ENCODE measurements around the gene ITGA3. TPM values are rescaled to one million over a fixed set of nuclear protein-coding genes. Genes with fewer than 3 reads are reported as not detected.

The ITGA3 gene
- total RNA-seq, 1 donor from 2014 or later = 57.8 TPM

- intact Hi-C loops (cut with DNase I) = loop anchor here (5.0 kb wide), 1 partner anchor 34 kb away; the partner anchor contains the start of gene PDK2
Measured at GRCh38 chr17:50063561-50064252, 7.8 kb downstream of the ITGA3 start.

GRCh38 chr17:50064253-50065001, 8.5 kb downstream of the ITGA3 start:
- no peak for DNase-seq (ENCODE audit: low spot score)
- intact Hi-C loops (cut with DNase I) = loop anchor here (5.0 kb wide), 1 partner anchor 33 kb away; the partner anchor contains the start of gene PDK2

More at GRCh38 chr17:50063561-50064252, 7.8 kb downstream of the ITGA3 start:
- no peak for DNase-seq (ENCODE audit: low spot score)

- intact Hi-C loops (cut with DNase I) = no loop called here
- no peak for DNase-seq (ENCODE audit: low spot score)
Measured at GRCh38 chr17:50065056-50065455, 9.1 kb downstream of the ITGA3 start.

GRCh38 chr17:50066995-50067394, 11.1 kb downstream of the ITGA3 start:
- intact Hi-C loops (cut with DNase I) = no loop called here
- no peak for DNase-seq (ENCODE audit: low spot score)

GRCh38 chr17:50067996-50068395, 12.1 kb downstream of the ITGA3 start:
- intact Hi-C loops (cut with DNase I) = no loop called here

GRCh38 chr17:50070908-50071680, 15.2 kb downstream of the ITGA3 start:
- intact Hi-C loops (cut with DNase I) = no loop called here
- DNase-seq (ENCODE audit: low spot score) = no peak

More at GRCh38 chr17:50067996-50068395, 12.1 kb downstream of the ITGA3 start:
- DNase-seq (ENCODE audit: low spot score) = no peak

- no peak for DNase-seq (ENCODE audit: low spot score)
- intact Hi-C loops (cut with DNase I) = no loop called here
Measured at GRCh38 chr17:50071692-50072091, 15.8 kb downstream of the ITGA3 start.

GRCh38 chr17:50072130-50072529, 16.2 kb downstream of the ITGA3 start:
- DNase-seq (ENCODE audit: low spot score) = no peak
- intact Hi-C loops (cut with DNase I) = no loop called here

GRCh38 chr17:50072925-50073324, 17.0 kb downstream of the ITGA3 start:
- DNase-seq (ENCODE audit: low spot score) = no peak
- intact Hi-C loops (cut with DNase I) = no loop called here

- intact Hi-C loops (cut with DNase I) = no loop called here
- no peak for DNase-seq (ENCODE audit: low spot score)
Measured at GRCh38 chr17:50074227-50074626, 18.3 kb downstream of the ITGA3 start.

GRCh38 chr17:50075446-50076032, 19.6 kb downstream of the ITGA3 start:
- DNase-seq (ENCODE audit: low spot score) = peak; percentile 69
- intact Hi-C loops (cut with DNase I) = no loop called here

GRCh38 chr17:50076221-50076590, 20.3 kb downstream of the ITGA3 start:
- intact Hi-C loops (cut with DNase I) = no loop called here
- DNase-seq (ENCODE audit: low spot score) = peak; percentile 44

- intact Hi-C loops (cut with DNase I) = no loop called here
- DNase-seq (ENCODE audit: low spot score) = peak; percentile 63
Measured at GRCh38 chr17:50076591-50077235, 20.8 kb downstream of the ITGA3 start.

- intact Hi-C loops (cut with DNase I) = no loop called here
- DNase-seq (ENCODE audit: low spot score) = no peak
Measured at GRCh38 chr17:50078430-50078829, 22.5 kb downstream of the ITGA3 start.

- DNase-seq (ENCODE audit: low spot score) = no peak
- intact Hi-C loops (cut with DNase I) = no loop called here
Measured at GRCh38 chr17:50079334-50080095, 23.6 kb downstream of the ITGA3 start.

GRCh38 chr17:50080096-50080480, 24.2 kb downstream of the ITGA3 start:
- DNase-seq (ENCODE audit: low spot score) = no peak
- intact Hi-C loops (cut with DNase I) = no loop called here

GRCh38 chr17:50080827-50081226, 24.9 kb downstream of the ITGA3 start:
- intact Hi-C loops (cut with DNase I) = no loop called here
- DNase-seq (ENCODE audit: low spot score) = no peak

- no peak for DNase-seq (ENCODE audit: low spot score)
- intact Hi-C loops (cut with DNase I) = no loop called here
Measured at GRCh38 chr17:50081757-50082156, 25.8 kb downstream of the ITGA3 start.

All from cardiac septum (tissue), 1 donor.